Activated naive CD8-positive, alpha-beta T cell treated with anti-CD3 and anti-CD28 coated beads, Interleukin-2, amount 10 ng/mL, durations not matched to agents 7 days and 5 days (primary cell): Measurements from ENCODE around the gene ZNF519. TPM values are rescaled to one million over a fixed set of nuclear protein-coding genes. Genes with fewer than 3 reads are reported as not detected.
A peak's percentile ranks its signal among the peaks of the same experiment; 100 is the strongest.
"Not testable (repeated sequence)": the region's sequence is repeated elsewhere in the genome, so short reads cannot be mapped to it uniquely, and the experiment has no call there.

ENCODE experiments used
- ATAC-seq: fragments of 150-1000 bp; cut with Tn5 transposase; one replicate; pipeline ENCODE4 v1.10.0; 2021; ENCODE audit warnings: low read depth, moderate library complexity
- POLR2A ChIA-PET: fragments of 350-600 bp; sonication (Branson Sonifier 250); formaldehyde crosslinking; loops from one replicate; lab custom pipeline; 2021; ENCODE audit warnings: antibody characterized with exemption; lab: Charles Lee
- DNase-seq: peaks from one replicate; pipeline ENCODE4 v3.0.0; 2021
- H3K27ac Mint-ChIP-seq: one replicate; pipeline ENCODE4 v1.8.0; 2022; ENCODE audit warnings: mild to moderate bottlenecking, mixed read lengths
- H3K27me3 Mint-ChIP-seq: one replicate; pipeline ENCODE4 v1.8.0; 2022; ENCODE audit warnings: mild to moderate bottlenecking, moderate library complexity, mixed read lengths
- H3K36me3 Mint-ChIP-seq: one replicate; pipeline ENCODE4 v1.8.0; 2021; ENCODE audit warnings: mild to moderate bottlenecking, mixed read lengths
- H3K4me1 Mint-ChIP-seq: one replicate; pipeline ENCODE4 v1.8.0; 2021; ENCODE audit warnings: mixed read lengths
- H3K4me3 Mint-ChIP-seq: one replicate; pipeline ENCODE4 v1.8.0; 2022; ENCODE audit warnings: mild to moderate bottlenecking, moderate library complexity, mixed read lengths
- H3K9me3 Mint-ChIP-seq: one replicate; pipeline ENCODE4 v1.8.0; 2021; ENCODE audit warnings: mixed read lengths
- total RNA-seq, 2 experiments: library from RNA; stranded (reverse); gene quantifications; one replicate each; pipeline ENCODE4 v1.2.3, GENCODE V29; 2021

The ZNF519 gene
- total RNA-seq, result 10 to 100 TPM; 21.7 to 22.7 TPM

GRCh38 chr18:14132271-14132700 is at the start of gene ZNF519:
TSS of gene ZNF519 (minus strand) at chr18:14132435. CDS start at chr18:14132277, 158 bp downstream.
- POLR2A ChIA-PET, H3K9me3 Mint-ChIP-seq, H3K27me3 Mint-ChIP-seq, H3K36me3 Mint-ChIP-seq: not testable (repeated sequence)
- H3K4me1 Mint-ChIP-seq, result peaks cover 23% of the 10 kb centered on the region
- H3K27ac Mint-ChIP-seq, result peak within 1 kb of the TSS; percentile 88
- ATAC-seq (peak; percentile 100), DNase-seq (peak; percentile 83)
- H3K4me3 Mint-ChIP-seq, result peak within 1 kb of the TSS; percentile 89

GRCh38 chr18:14179306-14179705 is 47.1 kb upstream of the ZNF519 start:
- H3K36me3 Mint-ChIP-seq, result no peaks in the 10 kb centered on the region
- peaks cover 5% of the 10 kb centered on the region for H3K4me1 Mint-ChIP-seq
- peak overlapping the region; percentile 89 for H3K27ac Mint-ChIP-seq
- H3K27me3 Mint-ChIP-seq, result peaks cover 4% of the 10 kb centered on the region
- POLR2A ChIA-PET, result interaction anchor here (1.4 kb wide), 1 partner anchor 48 kb away, joined by 4 read pairs; no protein-coding TSS in a partner anchor
- peak; percentile 49 for DNase-seq
- peak; percentile 18 for ATAC-seq
- H3K4me3 Mint-ChIP-seq, result peak overlapping the region; percentile 94
- no peaks in the 10 kb centered on the region for H3K9me3 Mint-ChIP-seq

GRCh38 chr18:14178321-14179196 is 46.3 kb upstream of the ZNF519 start:
- Mint-ChIP-seq H3K4me3 (peak overlapping the region; percentile 94), H3K27ac (peak overlapping the region; percentile 89)
- H3K4me1 Mint-ChIP-seq, H3K27me3 Mint-ChIP-seq, H3K9me3 Mint-ChIP-seq, H3K36me3 Mint-ChIP-seq: not testable (repeated sequence)
- ATAC-seq, result peak; percentile 85
- POLR2A ChIA-PET, result interaction anchor here (1.4 kb wide), 1 partner anchor 47 kb away, joined by 4 read pairs; no protein-coding TSS in a partner anchor
- DNase-seq, result peak; percentile 86

- POLR2A ChIA-PET, ATAC-seq, H3K4me1 Mint-ChIP-seq, H3K27ac Mint-ChIP-seq, H3K27me3 Mint-ChIP-seq, H3K9me3 Mint-ChIP-seq, H3K36me3 Mint-ChIP-seq, DNase-seq: not testable (repeated sequence)
- H3K4me3 Mint-ChIP-seq, result peak overlapping the region; percentile 94
Observed at GRCh38 chr18:14177540-14178320, 45.5 kb upstream of the ZNF519 start.

DNA sequence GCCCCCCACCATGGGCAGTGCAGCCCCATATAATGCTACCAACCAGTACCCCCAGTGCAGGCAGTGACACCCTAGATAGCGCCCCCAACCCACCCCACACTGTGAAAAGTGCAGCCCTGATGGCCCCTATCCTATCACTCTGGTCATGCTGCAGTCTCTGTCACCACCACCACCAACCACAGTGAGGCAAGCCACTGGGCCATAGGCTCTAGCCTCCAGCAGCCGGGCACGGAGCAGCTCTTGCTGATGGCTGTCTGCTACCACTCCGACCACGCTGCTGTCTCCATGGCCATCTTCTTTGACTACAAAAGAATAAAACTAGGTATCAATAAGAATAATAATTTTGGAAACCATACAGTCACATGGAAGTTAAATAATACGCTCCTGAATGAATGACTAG is 43.2 kb upstream of the ZNF519 start:
- H3K27me3 Mint-ChIP-seq, DNase-seq, H3K27ac Mint-ChIP-seq, H3K36me3 Mint-ChIP-seq, POLR2A ChIA-PET, H3K4me1 Mint-ChIP-seq, H3K9me3 Mint-ChIP-seq, H3K4me3 Mint-ChIP-seq, ATAC-seq: not testable (repeated sequence)

GRCh38 chr18:14174706-14175085 is 42.5 kb upstream of the ZNF519 start:
- DNase-seq (peak; percentile 40), ATAC-seq (no peak)
- H3K4me3 Mint-ChIP-seq, result no peak overlapping the region
- no peaks in the 10 kb centered on the region for H3K9me3 Mint-ChIP-seq
- H3K36me3 Mint-ChIP-seq, result no peaks in the 10 kb centered on the region
- POLR2A ChIA-PET, result no interaction called here
- no peaks in the 10 kb centered on the region for H3K27me3 Mint-ChIP-seq
- H3K4me1 Mint-ChIP-seq, result peaks cover 1% of the 10 kb centered on the region
- H3K27ac Mint-ChIP-seq, result no peak overlapping the region

GRCh38 chr18:14174002-14174705 is 41.9 kb upstream of the ZNF519 start:
- POLR2A ChIA-PET, H3K9me3 Mint-ChIP-seq, ATAC-seq, H3K36me3 Mint-ChIP-seq, DNase-seq, H3K4me1 Mint-ChIP-seq, H3K27me3 Mint-ChIP-seq, H3K4me3 Mint-ChIP-seq: not testable (repeated sequence)
- H3K27ac Mint-ChIP-seq, result peak overlapping the region; percentile 32

DNA sequence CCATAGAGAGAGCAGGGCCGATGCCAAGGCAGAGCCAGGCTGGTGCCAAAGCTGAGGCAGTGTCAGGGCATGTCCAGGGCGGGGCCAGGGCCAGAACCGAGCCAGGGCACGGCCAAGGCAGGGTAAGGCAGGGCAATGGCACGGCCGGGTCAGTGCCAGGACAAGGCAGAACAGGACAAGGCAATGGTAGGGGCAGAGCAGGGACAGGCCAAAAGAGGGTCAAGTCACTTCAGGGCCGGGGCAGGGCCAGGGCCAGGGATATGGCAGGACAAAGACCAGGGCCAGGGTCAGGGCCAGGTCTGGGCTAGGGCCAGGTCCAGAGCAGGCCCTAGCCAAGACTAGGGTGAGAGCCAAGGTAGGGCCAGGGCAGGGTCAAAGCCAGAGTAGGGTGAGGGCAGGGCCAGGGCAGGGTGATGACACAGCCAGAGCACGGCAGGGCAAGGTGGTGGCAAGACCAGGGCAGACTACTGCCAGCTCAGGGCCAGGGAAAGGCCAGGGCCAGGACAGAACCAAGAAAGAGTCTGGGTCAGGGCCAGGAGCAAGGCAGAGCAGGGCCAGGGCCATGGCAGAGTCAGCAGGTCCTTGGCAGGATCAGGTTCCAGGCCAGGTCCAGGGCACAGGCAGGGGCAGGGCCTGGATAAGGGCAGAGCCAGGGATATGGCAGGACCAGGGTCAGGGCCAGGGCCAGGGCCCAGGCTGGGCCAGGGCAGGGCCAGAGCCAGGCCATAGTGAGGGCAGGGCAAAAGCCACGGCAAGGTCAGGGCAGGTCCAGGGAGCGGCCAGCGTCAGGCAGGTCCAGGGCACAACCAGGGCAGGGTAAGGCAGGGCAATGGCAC is 41.1 kb upstream of the ZNF519 start:
- ATAC-seq, result not testable (repeated sequence)
- H3K27ac Mint-ChIP-seq, result peak overlapping the region; percentile 25

DNA sequence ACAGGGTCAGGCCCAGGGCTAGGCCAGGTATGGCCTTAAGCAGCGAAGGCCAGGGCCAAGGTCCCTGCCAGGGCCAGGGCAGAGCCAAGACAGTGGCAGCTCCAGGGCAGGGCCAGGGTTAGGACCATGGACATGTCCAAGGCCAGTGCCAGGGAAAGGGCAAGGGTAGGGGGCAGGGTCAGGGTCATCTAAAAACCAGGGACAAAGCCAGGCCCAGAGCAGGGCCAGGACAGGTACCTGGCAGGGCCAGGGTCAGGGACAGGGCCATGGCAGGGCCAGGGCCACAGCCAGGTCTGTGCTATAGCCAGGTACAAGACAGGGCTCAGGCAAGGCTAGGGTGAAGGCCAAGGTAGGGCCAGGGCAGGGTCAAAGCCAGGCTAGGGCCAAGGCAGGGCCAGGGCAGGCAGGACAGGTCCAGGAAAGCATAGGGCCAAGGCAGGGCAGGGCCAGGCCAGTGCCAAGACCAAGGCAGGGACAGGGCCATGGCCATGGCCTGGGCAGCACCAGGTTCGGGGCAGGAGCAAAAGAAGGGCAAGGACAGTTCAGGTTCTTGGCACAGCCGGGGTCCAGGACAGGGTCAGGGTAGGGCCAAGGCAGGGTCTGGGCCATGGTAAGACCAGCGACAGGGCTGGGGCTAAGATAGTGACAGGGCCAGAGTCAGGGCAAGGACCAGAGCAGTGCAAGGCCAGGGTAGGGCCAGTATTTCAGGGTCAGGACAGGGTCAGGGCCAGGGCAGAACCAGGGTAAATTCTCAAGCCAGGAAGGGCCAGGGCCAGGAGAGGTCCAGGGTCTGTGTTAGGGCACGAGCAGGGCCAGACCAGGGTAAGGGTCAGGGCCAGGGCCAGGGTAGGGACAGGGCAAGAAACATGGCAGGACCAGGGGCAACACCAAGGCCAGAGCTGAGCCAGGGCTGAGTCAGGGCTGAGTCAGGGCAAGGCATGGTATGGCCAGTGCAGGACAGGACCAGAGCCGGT is 40.2 kb upstream of the ZNF519 start:
- DNase-seq, ATAC-seq, H3K9me3 Mint-ChIP-seq, H3K36me3 Mint-ChIP-seq, POLR2A ChIA-PET, H3K4me3 Mint-ChIP-seq, H3K4me1 Mint-ChIP-seq, H3K27me3 Mint-ChIP-seq: not testable (repeated sequence)
- H3K27ac Mint-ChIP-seq, result peak overlapping the region; percentile 21

More for the DNA sequence above, 41.1 kb upstream of the ZNF519 start:
- peak; percentile 28 for DNase-seq
- H3K9me3 Mint-ChIP-seq, H3K4me1 Mint-ChIP-seq, H3K4me3 Mint-ChIP-seq, H3K27me3 Mint-ChIP-seq, POLR2A ChIA-PET, H3K36me3 Mint-ChIP-seq: not testable (repeated sequence)

DNA sequence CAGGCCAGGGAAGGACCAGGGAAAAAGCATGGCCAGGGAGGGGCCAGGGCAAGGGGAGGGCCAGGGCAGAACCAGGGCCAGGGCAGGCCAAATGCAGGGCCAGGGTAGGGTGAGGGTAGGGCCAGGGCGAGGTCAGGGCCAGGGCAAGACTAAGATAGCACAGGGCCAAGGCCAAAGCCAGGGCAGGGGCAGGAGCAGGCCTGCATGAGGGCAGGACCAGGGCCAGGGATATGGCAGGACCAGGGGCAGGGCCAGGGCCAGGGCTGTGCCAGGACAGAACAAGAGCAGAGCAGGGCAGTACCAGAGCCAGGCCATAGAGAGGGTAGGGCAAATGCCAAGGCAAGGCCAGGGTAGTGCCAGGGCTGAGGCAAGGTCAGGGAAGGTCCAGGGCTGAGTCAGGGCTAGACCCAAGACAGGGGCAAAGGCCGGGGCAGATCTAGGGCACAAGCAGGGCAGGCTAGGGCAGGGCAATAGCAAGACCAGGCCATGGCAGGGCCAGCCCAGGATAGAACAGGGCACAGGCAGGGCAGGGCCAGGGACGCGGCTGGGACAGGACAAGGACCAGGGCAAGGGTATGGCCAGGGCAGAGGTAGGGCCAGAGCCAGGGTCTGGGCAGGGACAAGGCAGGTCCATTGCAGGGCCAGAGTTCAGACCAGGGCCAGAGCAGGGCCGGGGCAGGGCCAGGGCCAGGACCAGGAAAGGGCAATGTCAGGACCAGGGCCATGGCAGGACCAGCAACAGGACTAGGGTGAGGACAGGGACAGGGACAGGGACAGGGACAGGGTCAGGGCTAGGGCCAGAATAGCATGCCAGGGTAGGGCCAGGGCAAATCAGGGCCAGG is 39.3 kb upstream of the ZNF519 start:
- H3K27me3 Mint-ChIP-seq, H3K27ac Mint-ChIP-seq, H3K4me1 Mint-ChIP-seq, H3K36me3 Mint-ChIP-seq, H3K4me3 Mint-ChIP-seq, H3K9me3 Mint-ChIP-seq, ATAC-seq, POLR2A ChIA-PET, DNase-seq: not testable (repeated sequence)

GRCh38 chr18:14170367-14171036 is 38.3 kb upstream of the ZNF519 start:
- H3K36me3 Mint-ChIP-seq, H3K9me3 Mint-ChIP-seq, ATAC-seq, H3K27me3 Mint-ChIP-seq, DNase-seq, POLR2A ChIA-PET, H3K27ac Mint-ChIP-seq, H3K4me1 Mint-ChIP-seq, H3K4me3 Mint-ChIP-seq: not testable (repeated sequence)
